DMS79 treated with DMSO at 0.1 percent for 48 hours (cell line): ENCODE data around the gene BTAF1.

ENCODE experiments used
- DNase-seq: peaks from one replicate; lab custom pipeline; 2025; lab: John Stamatoyannopoulos, UW

Gene BTAF1

GRCh38 chr10:92052088-92052487 is 128.5 kb downstream of the BTAF1 start:
- DNase-seq: no peak

GRCh38 chr10:92052741-92053140 is 129.2 kb downstream of the BTAF1 start:
- no peak for DNase-seq

- no peak for DNase-seq
Measured at GRCh38 chr10:92054807-92055206, 131.2 kb downstream of the BTAF1 start.

- DNase-seq: no peak
Measured at GRCh38 chr10:92062273-92062672, 138.7 kb downstream of the BTAF1 start.

- DNase-seq: no peak
Measured at GRCh38 chr10:92064506-92064905, 140.9 kb downstream of the BTAF1 start.

- DNase-seq: no peak
Measured at GRCh38 chr10:92066386-92066785, 142.8 kb downstream of the BTAF1 start.

- no peak for DNase-seq
Measured at GRCh38 chr10:92068900-92069299, 145.3 kb downstream of the BTAF1 start.

GRCh38 chr10:92074126-92074887 is 150.7 kb downstream of the BTAF1 start:
- no peak for DNase-seq

- DNase-seq: no peak
Measured at GRCh38 chr10:92075829-92076228, 152.3 kb downstream of the BTAF1 start.

GRCh38 chr10:92076722-92077121 is 153.2 kb downstream of the BTAF1 start:
- DNase-seq: no peak

- no peak for DNase-seq
Measured at GRCh38 chr10:92079003-92079402, 155.4 kb downstream of the BTAF1 start.
